ENCODE results near the gene PWWP2B. TPM values are rescaled to one million over a fixed set of nuclear protein-coding genes. Genes with fewer than 3 reads are reported as not detected.

Gene PWWP2B
- total and polyA plus RNA-seq, 2 of the 8 experiments (the other 6 are each of a cell fraction or from before 2014, with no cell fraction given), result 5.3 to 10.8 TPM

DNA sequence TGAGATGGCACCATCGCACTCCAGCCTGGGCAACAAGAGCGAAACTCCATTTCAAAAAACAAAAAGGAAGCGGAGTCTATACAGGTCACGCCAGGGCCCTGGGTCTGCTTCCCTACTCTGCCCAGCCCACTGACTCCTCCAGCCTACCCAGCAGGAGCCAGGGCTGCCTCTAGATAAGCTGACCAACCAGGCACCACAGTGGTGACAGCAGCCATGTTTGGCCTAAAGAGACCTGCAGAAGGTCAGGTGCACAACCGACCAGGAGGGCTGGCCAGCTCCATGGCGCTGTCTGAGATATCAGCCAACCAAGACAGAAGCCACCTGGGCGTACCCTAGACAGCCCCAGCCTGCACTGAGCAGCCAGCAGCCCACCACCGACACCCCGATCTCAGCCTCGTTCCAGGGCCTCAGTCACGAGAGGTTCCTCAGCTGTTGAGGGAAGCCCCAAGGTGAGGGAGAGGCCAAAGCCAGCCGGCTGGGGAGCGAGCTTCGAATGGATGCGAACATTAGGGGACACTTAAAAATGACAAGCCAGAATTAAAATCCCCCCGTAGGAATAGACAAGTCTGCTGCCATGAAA lies 24.4 kb upstream of the PWWP2B start:
- Histone ChIP-seq H3K27me3 (replicated peaks in 1 of 4; ENCODE audit: control insufficient read depth in 3 of 4, extremely low read depth in 1 of 4, insufficient read depth in 3 of 4, low read length in 3 of 4) (no peaks in the 10 kb centered on the region; a peak in 1 of 7 replicates), H3K79me2 (ENCODE audit: control insufficient read depth in 1 of 2, insufficient read depth in 2 of 2, low read length in 2 of 2) (no peaks in the 10 kb centered on the region), H4K20me1 (replicated peaks in 1 of 2; ENCODE audit: control insufficient read depth in 1 of 2, insufficient read depth in 2 of 2, low read length in 2 of 2) (peaks cover 0 to 1% of the 10 kb centered on the region in 2 experiments), H3K23me2 (ENCODE audit: low read depth, low read length) (no peaks in the 10 kb centered on the region), H4K5ac (ENCODE audit: insufficient read length, low read depth, low read length) (no peak overlapping the region), H3K9ac (replicated peaks in 1 of 4; ENCODE audit: extremely low read depth in 1 of 4, low read depth in 3 of 4, low read length in 3 of 4) (no peak overlapping the region), H2BK20ac (ENCODE audit: low read length) (no peak overlapping the region), H2AFZ (ENCODE audit: low read length) (no peak overlapping the region), H2BK15ac (ENCODE audit: low read length) (no peak overlapping the region), H3K14ac (ENCODE audit: insufficient read length) (no peak overlapping the region), H4K91ac (replicated peaks; ENCODE audit: insufficient read length, low read length) (no peak overlapping the region), H4K8ac (ENCODE audit: extremely low read depth, insufficient read depth, low read length) (no peak overlapping the region), H3K36me3 (ENCODE audit: control insufficient read depth in 2 of 4, insufficient read depth in 4 of 4, low read length in 3 of 4) (no peaks in the 10 kb centered on the region), H3K23ac (ENCODE audit: insufficient read length) (no peak overlapping the region), H3K4me3 (ENCODE audit: extremely low read depth in 1 of 4, insufficient read depth in 2 of 4, low read depth in 3 of 4, low read length in 4 of 4) (no peak overlapping the region), H3K18ac (ENCODE audit: extremely low read depth, low read length) (no peak overlapping the region; the same call in 1 of the 2 replicates), H2BK120ac (replicated peaks; ENCODE audit: low read depth, low read length) (no peak overlapping the region), H2BK12ac (ENCODE audit: low read depth, low read length) (no peak overlapping the region), H3K4ac (replicated peaks; ENCODE audit: insufficient read length, low read depth, low read length) (no peak overlapping the region), H3K9me3 (ENCODE audit: insufficient read depth in 2 of 2, low read depth in 1 of 2, low read length in 1 of 2) (peaks cover 0 to 2% of the 10 kb centered on the region in 2 experiments; a peak in 1 of 4 replicates), H3K4me2 (ENCODE audit: insufficient read depth in 1 of 2, low read depth in 2 of 2, low read length in 2 of 2) (no peak overlapping the region), H3K56ac (replicated peaks; ENCODE audit: insufficient read length, low read depth, low read length) (no peak overlapping the region), H3K27ac (ENCODE audit: low read depth, low read length) (no peak overlapping the region), H3K79me1 (ENCODE audit: low read depth, low read length) (no peaks in the 10 kb centered on the region), H3K4me1 (replicated peaks in 1 of 4; ENCODE audit: control insufficient read depth in 3 of 4, insufficient read depth in 4 of 4, low read length in 3 of 4) (peaks cover 0 to 14% (median 3%) of the 10 kb centered on the region in 4 experiments; a peak in 4 of 7 replicates), H2BK5ac (ENCODE audit: low read depth, low read length) (no peak overlapping the region), H2AK5ac (ENCODE audit: low read depth, low read length) (no peak overlapping the region)
- WGBS, 2 experiments (ENCODE audit: extremely low coverage in 1 of 2, insufficient coverage in 1 of 2, insufficient read length in 1 of 2, insufficient replicate concordance in 2 of 2, low coverage in 1 of 2, low lambda C conversion rate in 2 of 2, missing lambda C conversion rate in 1 of 2), result 93% methylated on average over 16 of the region's 16 CpGs; no CpG with 5 or more reads in 1 of the 2 experiments
- ChIA-PET POLR2A (ENCODE audit: partially characterized antibody) (no interaction called here), CTCF (ENCODE audit: partially characterized antibody) (interaction anchor here (0.8 to 4.6 kb wide), 13 partner anchors 11 to 199 kb away, joined by 3 to 48 read pairs (median 4); no protein-coding TSS in a partner anchor)
- TF ChIP-seq TCF12 (IDR thresholded peaks at IDR 0.05; ENCODE audit: low read depth, low read length) (no peak), KDM4A (IDR thresholded peaks at IDR 0.05; ENCODE audit: low read depth, low read length, severe bottlenecking) (no peak), JUND (IDR thresholded peaks at IDR 0.05; ENCODE audit: low read length) (no peak), SP2 (IDR thresholded peaks at IDR 0.05; ENCODE audit: low read length) (no peak), ZNF274 (IDR thresholded peaks at IDR 0.05; ENCODE audit: borderline replicate concordance, extremely low read depth, low read length) (no peak), BACH1 (IDR thresholded peaks at IDR 0.05; ENCODE audit: low read length) (no peak)
- DNase-seq (ENCODE audit: low read depth in 1 of 2, low spot score in 2 of 2), result no peak
- FAIRE-seq, result no peak

Data from H1 (cell line).